ENCODE data around the gene DCLK2. TPM values are rescaled to one million over a fixed set of nuclear protein-coding genes. Genes with fewer than 3 reads are reported as not detected.

Gene DCLK2
- total and polyA plus RNA-seq, 2 of the 4 experiments (the other 2 are of a cell fraction) = 11.3 to 15.5 TPM

- H2BK15ac ChIP-seq (ENCODE audit: low read depth, low read length) = no peak overlapping the region
- no peaks in the 10 kb centered on the region for H3K27me3 ChIP-seq (ENCODE audit: control insufficient read depth, insufficient read depth, low read length)
- no peak overlapping the region for H2BK120ac ChIP-seq (ENCODE audit: low read depth, low read length)
- no peak overlapping the region for H3K4ac ChIP-seq (ENCODE audit: low read depth, low read length)
- no peak overlapping the region for H2AK9ac ChIP-seq (replicated peaks; ENCODE audit: low read depth, low read length, poor library complexity)
- H3K4me1 ChIP-seq (ENCODE audit: control insufficient read depth, insufficient read depth, low read length) = 0 out of 2 replicates have a peak, but pooled peaks cover 2% of the 10 kb centered on the region
- 0 out of 2 replicates have a peak, but pooled peaks cover 4% of the 10 kb centered on the region for H4K20me1 ChIP-seq (ENCODE audit: insufficient read depth, low read length)
- no peaks in the 10 kb centered on the region for H3K9me3 ChIP-seq (ENCODE audit: control insufficient read depth, insufficient read depth, low read length)
- no peak overlapping the region for H3K14ac ChIP-seq (replicated peaks; ENCODE audit: low read depth, low read length)
- H4K5ac ChIP-seq (ENCODE audit: low read depth, low read length) = no peak overlapping the region
- H3K27ac ChIP-seq (ENCODE audit: insufficient read depth, low read length) = no peak overlapping the region
- H2AFZ ChIP-seq (replicated peaks; ENCODE audit: low read length, poor library complexity) = no peak overlapping the region
- H3K9me1 ChIP-seq (ENCODE audit: insufficient read depth, low read length) = no peaks in the 10 kb centered on the region
- ChIA-PET CTCF (no interaction called here), POLR2A (ENCODE audit: unreplicated experiment) (no interaction called here)
- dilution Hi-C loops (cut with HindIII; ENCODE audit: low sequenced_read_pairs, unreplicated experiment) = no loop called here
- DNase-seq (no peak), ATAC-seq (ENCODE audit: low read depth) (no peak)
- no peak overlapping the region for H3K18ac ChIP-seq (ENCODE audit: low read depth, low read length)
- TF ChIP-seq CEBPB (IDR thresholded peaks at IDR 0.05; ENCODE audit: low read depth, low read length) = no peak
- no peak for TF ChIP-seq USF2 (IDR thresholded peaks at IDR 0.05; ENCODE audit: low read depth, low read length)
- TF ChIP-seq POLR2A (IDR thresholded peaks at IDR 0.05; ENCODE audit: low read depth, low read length) = no peak
- no peak for TF ChIP-seq RAD21 (IDR thresholded peaks at IDR 0.05; ENCODE audit: low read length)
- TF ChIP-seq RCOR1 (IDR thresholded peaks at IDR 0.05; ENCODE audit: insufficient replicate concordance, low read length) = no peak
- TF ChIP-seq MXI1 (IDR thresholded peaks at IDR 0.05; ENCODE audit: borderline replicate concordance, low read depth, low read length) = no peak
- no peak overlapping the region for H2BK5ac ChIP-seq (ENCODE audit: low read depth, low read length, poor library complexity, severe bottlenecking)
- H3K23ac ChIP-seq (ENCODE audit: low read depth, low read length) = no peak overlapping the region
- H3K56ac ChIP-seq (ENCODE audit: extremely low read depth, insufficient read depth, low read length) = no peak overlapping the region
- no peak overlapping the region for H2AK5ac ChIP-seq (ENCODE audit: low read depth, low read length)
- no peaks in the 10 kb centered on the region for H3K36me3 ChIP-seq (ENCODE audit: control insufficient read depth, insufficient read depth, low read length)
- no peak overlapping the region; a peak in 1 of 4 replicates for H4K8ac ChIP-seq (ENCODE audit: low read depth in 2 of 2, low read length in 2 of 2)
- H2BK20ac ChIP-seq (ENCODE audit: low read depth, low read length) = no peak overlapping the region
- intact Hi-C loops (cut with micrococcal nuclease) = no loop called here
- no TSS peak for BruUV-seq (replicated peaks)
- H3K4me2 ChIP-seq (ENCODE audit: low read depth, low read length) = no peak overlapping the region
- no CpG with 5 or more reads among the region's 2 CpGs for WGBS, 2 experiments (ENCODE audit: extremely low coverage in 2 of 2, insufficient read length in 1 of 2)
- peaks cover 16 to 22% of the 10 kb centered on the region in 2 experiments for H3K79me1 ChIP-seq (ENCODE audit: low read depth in 1 of 2, low read length in 2 of 2)
- H4K91ac ChIP-seq (ENCODE audit: insufficient read depth, low read depth, low read length) = no peak overlapping the region
- H3K9ac ChIP-seq (ENCODE audit: low read depth, low read length) = no peak overlapping the region
- H3K4me3 ChIP-seq (ENCODE audit: insufficient read depth, low read depth, low read length) = no peak overlapping the region
- in situ Hi-C loops (cut with MboI; ENCODE audit: low sequenced_read_pairs) = no loop called here
These were observed 26.3 kb downstream of the DCLK2 start for GRCh38 chr4:150104404-150105027.

Data from IMR-90 (cell line).